Stimulated activated CD8-positive, alpha-beta memory T cell treated with anti-CD3 and anti-CD28 coated beads, Interleukin-4, amount 100 ng/mL, for 48 hours (primary cell): Measurements from ENCODE around the gene PPAN.
A peak's percentile ranks its signal among the peaks of the same experiment; 100 is the strongest.

Experiments used
- DNase-seq: peaks from one replicate; pipeline ENCODE4 v3.0.0-alpha.2; 2020

The PPAN gene

GRCh38 chr19:10114651-10115391 lies 8.7 kb downstream of the PPAN start:
- DNase-seq, result peak; percentile 56

DNA sequence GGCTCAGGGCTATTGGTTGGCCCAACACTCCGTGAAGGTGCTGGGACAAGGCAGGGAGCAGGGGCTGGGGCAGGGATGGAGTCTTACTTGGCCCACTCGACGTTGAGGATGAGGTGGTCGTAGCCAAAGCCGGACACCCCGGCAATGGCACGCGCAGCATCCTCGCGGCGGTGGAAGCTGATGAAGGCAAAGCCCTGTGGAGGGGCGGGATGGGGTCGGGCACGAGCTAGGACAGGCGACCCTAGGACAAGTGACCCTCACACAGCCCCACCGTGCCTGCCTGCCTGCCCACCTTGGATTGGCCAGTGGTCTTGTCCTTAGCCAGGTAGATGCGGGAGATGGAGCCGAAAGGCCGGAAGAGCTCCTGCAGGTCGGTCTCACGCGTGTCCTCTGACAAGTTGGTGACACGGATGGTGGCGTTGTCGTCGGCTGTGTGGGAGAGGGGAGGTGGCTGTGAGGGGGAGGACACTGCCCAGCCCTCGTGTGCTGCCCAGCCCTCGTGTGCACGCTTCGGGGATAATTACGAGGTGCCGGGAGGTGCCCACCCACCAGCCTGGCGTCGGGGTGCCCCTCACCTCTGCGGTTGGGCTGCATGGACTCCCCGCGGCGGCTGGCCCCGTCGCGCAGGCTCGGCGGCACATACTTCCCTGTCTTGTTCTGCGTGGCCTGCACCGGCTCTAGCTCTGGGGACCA lies 9.4 kb downstream of the PPAN start:
- no peak for DNase-seq

- DNase-seq, result peak; percentile 49
Observed at GRCh38 chr19:10116085-10116865, 10.1 kb downstream of the PPAN start.

DNA sequence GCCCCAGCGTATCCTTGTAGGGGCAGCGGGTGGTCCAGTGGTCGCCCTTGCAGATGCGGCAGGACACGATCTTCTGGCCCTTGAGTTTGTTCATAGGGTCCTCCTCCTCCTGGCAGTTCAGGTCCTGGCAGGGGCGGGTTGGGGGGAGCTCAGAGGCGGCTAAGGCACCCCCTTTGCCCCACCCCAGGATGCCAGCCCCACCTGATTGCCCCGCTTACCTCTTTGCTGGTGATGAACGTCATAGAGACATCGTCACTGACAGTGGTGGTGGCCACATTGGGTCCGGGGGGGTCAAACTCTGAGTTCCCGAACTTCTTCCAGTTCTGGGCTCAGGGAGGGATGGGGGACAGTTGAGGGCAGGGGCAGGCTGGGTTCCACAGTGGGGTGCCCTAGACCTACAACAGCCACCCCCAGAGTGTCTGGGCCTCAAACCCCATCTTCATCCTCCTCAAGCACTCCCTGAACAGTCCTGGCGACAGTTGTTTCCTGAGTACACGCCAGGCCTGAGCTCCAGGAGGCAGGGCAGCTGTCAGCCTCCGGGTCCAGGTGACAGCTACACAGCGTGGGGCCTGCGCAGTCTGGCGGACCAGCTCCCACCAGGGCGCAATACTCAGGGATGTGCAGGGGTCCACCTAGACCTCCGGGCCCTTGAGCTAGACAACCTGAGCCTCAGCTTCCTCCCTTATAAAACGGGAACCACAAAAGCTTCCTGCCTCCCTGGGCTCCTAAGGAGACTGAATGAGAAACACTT lies 10.9 kb downstream of the PPAN start:
- no peak for DNase-seq

GRCh38 chr19:10118960-10119359 lies 12.8 kb downstream of the PPAN start:
- no peak for DNase-seq

DNA sequence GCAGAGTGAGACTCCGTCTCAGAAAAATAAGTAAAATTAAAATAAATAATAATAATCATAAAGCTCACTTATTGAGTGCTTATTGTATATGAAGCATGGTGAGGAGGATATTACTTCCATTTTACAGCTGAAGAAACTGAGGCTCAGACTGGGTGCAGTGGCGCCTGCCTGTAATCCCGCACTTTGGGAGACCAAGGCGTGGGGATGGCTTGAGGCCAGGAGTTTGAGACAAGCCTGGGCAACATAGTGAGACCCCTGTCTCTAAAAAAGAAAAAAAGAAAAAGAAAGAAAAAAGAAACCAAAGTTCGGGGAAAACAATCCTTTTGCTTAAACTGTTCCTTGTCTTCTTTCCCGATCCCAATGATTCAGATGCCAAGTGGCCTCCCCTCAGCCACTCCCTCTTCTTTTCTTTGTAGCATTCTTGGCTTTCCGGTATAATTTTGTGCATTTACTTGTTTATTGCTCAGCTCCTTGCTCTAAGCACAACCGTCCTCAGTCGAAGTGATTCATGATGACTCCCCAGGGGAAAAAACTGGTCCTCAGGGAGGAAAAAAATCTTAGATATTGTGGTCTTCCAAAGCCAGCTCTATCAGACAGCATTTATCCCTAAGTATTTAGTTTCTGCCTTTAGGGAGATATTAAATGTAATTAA lies 14.5 kb downstream of the PPAN start:
- DNase-seq, result no peak

DNA sequence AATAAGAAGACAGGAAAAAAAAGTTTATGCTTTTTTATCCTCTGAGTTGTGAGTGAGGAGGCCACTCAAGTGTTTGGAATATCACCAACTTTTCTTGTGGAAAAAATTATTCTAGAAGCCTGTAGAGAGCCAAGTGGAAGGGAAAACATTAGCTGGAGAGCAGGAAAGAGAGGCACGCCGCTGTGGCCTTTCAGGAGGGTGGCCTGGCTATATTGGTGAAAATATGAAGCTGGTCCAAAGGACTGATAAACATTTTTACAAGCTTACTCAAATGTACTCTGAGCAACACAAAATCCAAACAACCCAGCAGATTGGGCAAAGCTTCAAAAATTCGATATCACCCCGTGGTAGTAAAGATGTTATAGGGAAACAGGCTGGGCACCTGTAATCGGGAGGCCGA lies 15.9 kb downstream of the PPAN start:
- DNase-seq, result no peak

GRCh38 chr19:10124429-10124828 lies 18.3 kb downstream of the PPAN start:
- DNase-seq, result no peak

- no peak for DNase-seq
Observed at GRCh38 chr19:10126213-10126639, 20.1 kb downstream of the PPAN start.

GRCh38 chr19:10132905-10133304 lies 26.7 kb downstream of the PPAN start:
- no peak for DNase-seq

DNA sequence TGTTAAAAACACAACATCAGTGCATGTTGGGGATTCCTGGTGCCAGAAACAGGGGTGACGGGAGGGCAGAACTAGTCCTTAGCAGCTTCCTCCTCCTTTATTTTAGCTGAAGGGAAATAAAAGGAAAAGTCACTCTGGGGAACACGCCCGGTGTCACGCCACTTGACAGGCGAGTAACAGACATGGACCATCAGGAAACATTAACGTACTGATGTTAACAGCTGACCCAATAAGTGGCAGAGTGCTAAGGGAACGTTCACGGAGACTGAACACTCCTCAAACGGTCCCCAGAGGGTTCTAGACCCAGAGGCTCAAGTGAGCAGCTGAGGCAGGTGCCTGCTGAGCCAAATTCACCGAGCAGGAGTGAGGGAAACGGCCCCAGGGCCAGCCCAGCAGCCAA lies 27.4 kb downstream of the PPAN start:
- no peak for DNase-seq

DNA sequence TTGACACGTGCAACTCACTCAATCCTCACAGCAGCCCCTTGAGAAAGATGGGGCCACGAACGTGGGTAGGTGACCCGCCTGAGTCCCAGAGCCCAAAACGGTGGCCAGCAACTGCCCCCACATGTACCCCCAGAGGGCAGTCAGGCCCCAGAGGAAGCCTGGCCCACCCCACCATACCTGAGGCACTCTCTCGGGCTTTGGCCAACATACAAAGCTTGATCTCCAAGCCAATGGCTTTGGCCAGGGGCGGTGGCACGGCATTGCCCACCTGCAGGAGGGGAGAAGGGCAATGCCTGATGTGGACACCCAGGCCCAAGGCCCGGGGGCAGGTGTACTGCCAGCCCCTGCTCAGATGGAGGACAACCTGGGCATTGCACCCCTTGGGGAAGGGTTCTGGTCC lies 27.9 kb downstream of the PPAN start:
- DNase-seq, result no peak

GRCh38 chr19:10135551-10136334 lies 29.6 kb downstream of the PPAN start:
- no peak for DNase-seq

- no peak for DNase-seq
Observed at GRCh38 chr19:10136936-10137335, 30.8 kb downstream of the PPAN start.

DNA sequence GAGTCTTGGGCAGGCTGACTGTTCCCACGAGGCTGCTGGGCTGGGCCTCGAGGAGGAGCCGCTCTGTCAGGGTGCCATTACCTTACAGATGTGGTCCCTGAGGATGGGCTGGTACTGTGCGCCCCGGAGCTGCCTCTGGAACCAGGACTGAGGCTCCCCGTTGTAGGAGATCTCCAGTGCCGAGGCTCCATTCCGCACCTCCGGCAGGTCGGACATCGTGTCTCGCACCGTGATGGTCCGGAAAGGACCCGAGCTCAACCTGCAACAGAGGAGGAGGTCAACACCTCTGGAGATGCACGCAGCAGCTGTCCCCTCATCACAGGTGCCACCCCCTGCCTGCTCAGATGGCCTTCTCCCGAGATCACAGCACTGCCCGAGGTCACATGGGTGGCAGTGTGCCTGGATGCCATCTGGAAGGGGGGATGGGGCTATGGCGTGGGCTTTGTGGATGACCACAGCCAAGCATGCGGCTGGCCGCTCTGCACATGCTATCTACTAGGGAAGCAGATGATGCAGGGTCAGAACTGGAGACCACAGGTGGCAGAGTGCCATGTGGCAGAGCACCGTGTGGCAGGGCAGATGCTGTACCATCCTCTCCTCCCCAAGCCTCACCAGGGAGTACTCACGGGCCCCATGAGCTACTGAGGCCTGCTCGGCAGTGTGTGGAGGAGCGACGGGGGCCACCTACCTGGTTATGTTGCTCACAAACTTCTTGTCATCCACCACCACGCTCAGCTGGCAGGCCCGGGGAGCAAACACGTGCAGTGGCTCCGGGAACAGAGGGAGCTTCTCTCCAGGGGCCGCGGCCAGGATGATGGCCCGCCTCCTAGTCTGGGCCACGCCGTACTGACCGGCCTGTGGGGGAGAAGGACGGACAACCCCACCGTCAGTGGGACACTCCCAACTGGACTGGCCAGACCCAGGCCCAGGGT lies 31.9 kb downstream of the PPAN start:
- no peak for DNase-seq

- no peak for DNase-seq
Observed at GRCh38 chr19:10138879-10139795, 33.0 kb downstream of the PPAN start.

DNA sequence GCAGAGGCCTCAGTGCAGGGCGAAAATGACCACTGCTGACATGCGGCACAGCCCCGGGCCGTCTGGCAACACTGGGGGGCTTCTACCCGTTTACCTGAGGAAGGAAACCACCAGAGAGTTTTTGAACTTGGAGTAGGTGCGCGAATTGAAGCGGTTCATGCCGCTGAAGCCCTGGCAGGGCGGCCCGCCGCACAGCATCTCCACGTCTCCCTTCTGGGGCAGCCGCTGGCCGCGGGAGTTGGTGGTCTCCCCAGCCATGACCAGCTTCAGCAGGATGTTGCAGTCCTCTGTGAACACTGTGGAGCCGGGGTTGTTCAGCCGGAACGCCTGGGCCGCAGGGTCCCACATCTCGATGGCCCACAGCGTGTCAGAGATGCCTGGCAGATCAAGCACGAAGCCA lies 33.8 kb downstream of the PPAN start:
- no peak for DNase-seq

- no peak for DNase-seq
Observed at GRCh38 chr19:10141479-10141878, 35.3 kb downstream of the PPAN start.

DNA sequence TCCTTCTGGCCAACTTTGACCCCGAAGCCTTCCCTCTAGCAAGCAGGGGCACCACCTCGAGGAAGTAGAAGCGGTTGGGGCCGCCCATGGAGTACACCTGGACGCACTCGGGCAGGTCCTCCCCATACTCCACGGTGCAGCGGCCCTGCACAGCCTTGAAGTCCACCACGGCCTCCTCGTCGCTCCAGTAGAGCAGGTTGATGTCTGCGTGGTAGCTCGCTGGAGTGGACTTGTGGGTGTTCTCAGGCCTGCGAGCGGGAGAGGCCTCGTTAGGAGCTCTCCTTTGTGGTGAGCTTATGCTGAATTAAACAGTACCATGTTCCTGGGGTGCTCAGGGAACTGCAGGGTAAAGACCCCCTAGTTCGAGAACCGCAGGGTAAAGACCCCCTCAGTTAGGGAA lies 35.8 kb downstream of the PPAN start:
- no peak for DNase-seq
